Measurements from ENCODE around the gene PROC. TPM values are rescaled to one million over a fixed set of nuclear protein-coding genes. Genes with fewer than 3 reads are reported as not detected.
"Not testable (repeated sequence)": the region's sequence is repeated elsewhere in the genome, so short reads cannot be mapped to it uniquely, and the experiment has no call there.

Gene PROC
- total RNA-seq, 1 donor from 2014 or later: 8.9 TPM

DNA sequence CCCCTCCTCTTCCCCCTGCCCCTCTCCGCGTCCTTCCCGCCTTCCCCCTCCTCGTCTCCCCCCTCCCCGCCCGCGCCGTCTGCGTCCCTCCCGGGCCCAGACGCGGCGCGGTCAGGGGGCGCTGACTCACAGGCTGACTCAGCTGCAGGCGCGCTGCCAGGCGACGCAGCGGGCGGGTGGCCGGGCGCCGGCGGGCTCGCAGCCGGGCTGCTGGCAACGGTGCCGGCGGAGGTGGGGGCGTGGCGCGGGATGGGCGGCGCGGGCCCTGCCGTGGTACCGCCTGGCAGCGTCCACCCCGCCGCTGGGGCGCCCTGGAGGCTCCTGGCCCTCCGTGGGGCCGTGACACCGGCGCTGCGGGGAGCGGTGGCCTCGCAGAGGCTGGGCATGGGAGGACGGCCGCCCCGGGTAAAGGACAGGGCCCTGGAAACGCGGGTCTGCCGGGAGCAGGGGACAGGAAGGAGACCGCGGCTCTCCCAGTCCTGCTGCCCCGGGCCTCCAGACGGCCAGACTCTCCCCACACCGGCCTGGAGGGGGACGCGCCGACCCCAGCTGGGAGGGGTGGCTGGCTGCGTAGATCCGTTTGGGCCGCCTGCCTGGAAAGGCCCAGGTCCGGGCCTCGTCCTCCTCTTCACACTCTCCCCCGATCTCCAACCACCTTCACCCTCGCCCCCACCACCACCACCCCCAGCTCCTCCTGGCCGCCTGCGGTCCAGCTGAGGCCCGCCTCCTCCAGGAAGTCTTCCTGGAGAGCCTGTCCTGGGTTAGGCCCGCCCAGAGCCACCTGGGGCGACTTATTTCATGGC is 10.0 kb upstream of the PROC start:
- Mint-ChIP-seq H3K36me3 (no peaks in the 10 kb centered on the region), H3K9me3 (no peaks in the 10 kb centered on the region), H3K27ac (no peak overlapping the region), H3K4me1 (ENCODE audit: unreplicated experiment) (peaks cover 14% of the 10 kb centered on the region), H3K27me3 (peaks cover 5% of the 10 kb centered on the region), H3K4me3 (peak overlapping the region; percentile 77)
- DNase-seq (ENCODE audit: extremely low spot score, unreplicated experiment): peak; percentile 89
- TF ChIP-seq, protein P1, sequence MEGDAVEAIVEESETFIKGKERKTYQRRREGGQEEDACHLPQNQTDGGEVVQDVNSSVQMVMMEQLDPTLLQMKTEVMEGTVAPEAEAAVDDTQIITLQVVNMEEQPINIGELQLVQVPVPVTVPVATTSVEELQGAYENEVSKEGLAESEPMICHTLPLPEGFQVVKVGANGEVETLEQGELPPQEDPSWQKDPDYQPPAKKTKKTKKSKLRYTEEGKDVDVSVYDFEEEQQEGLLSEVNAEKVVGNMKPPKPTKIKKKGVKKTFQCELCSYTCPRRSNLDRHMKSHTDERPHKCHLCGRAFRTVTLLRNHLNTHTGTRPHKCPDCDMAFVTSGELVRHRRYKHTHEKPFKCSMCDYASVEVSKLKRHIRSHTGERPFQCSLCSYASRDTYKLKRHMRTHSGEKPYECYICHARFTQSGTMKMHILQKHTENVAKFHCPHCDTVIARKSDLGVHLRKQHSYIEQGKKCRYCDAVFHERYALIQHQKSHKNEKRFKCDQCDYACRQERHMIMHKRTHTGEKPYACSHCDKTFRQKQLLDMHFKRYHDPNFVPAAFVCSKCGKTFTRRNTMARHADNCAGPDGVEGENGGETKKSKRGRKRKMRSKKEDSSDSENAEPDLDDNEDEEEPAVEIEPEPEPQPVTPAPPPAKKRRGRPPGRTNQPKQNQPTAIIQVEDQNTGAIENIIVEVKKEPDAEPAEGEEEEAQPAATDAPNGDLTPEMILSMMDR (conservative IDR thresholded peaks at IDR 0.05): no peak

- no peak for DNase-seq (ENCODE audit: extremely low spot score, unreplicated experiment)
- Mint-ChIP-seq H3K27me3 (peaks cover 5% of the 10 kb centered on the region), H3K4me1 (ENCODE audit: unreplicated experiment) (peaks cover 11% of the 10 kb centered on the region), H3K9me3 (no peaks in the 10 kb centered on the region), H3K4me3 (peak overlapping the region; percentile 77), H3K36me3 (no peaks in the 10 kb centered on the region), H3K27ac (no peak overlapping the region)
- TF ChIP-seq, protein P1 (conservative IDR thresholded peaks at IDR 0.05): no peak
Measured at GRCh38 chr2:127408807-127409099, 9.5 kb upstream of the PROC start.

GRCh38 chr2:127409716-127410115 is 8.5 kb upstream of the PROC start:
- not testable (repeated sequence) for H3K9me3 Mint-ChIP-seq; H3K27ac Mint-ChIP-seq; H3K4me3 Mint-ChIP-seq; H3K36me3 Mint-ChIP-seq; DNase-seq (ENCODE audit: extremely low spot score, unreplicated experiment)
- peaks cover 12% of the 10 kb centered on the region for H3K27me3 Mint-ChIP-seq
- peaks cover 14% of the 10 kb centered on the region for H3K4me1 Mint-ChIP-seq (ENCODE audit: unreplicated experiment)

DNA sequence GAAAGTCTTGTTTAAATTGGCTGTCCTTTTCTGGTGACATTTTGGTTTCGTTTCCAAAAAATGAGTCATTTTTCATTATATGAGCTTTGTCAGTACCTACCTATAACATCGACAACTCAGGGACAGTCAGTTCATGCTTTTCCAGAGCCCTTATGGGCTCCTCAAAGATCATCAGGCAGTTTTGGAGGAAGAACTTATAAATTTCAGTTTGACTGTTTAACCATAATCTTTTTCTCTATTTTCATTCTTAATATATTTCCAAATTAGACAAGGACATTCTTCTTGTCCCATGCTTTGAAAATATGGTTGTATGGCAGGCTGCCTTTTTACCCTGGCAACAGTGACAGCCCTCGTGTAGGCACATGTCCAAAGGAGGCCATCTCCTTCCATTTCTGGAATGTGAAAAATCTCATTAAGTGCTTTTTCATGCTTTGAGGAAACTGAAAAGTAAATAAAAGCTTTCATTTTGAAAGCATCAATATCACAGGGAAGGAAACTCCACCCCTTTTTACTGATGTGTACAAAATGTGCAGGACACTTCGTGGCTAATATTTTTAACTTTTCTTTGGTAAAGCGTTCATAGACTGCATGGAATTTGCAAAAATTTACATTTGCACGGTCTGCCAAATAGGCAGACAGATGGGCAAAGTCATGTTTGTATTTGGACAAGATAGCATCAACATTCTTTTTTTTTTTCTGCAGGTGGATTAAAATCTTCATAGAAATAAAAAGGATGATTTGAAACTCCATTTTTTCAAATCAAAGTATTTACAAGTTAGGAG is 7.2 kb upstream of the PROC start:
- DNase-seq (ENCODE audit: extremely low spot score, unreplicated experiment): no peak
- Mint-ChIP-seq H3K4me3 (peak overlapping the region; percentile 10), H3K9me3 (no peaks in the 10 kb centered on the region), H3K4me1 (ENCODE audit: unreplicated experiment) (peaks cover 14% of the 10 kb centered on the region), H3K27ac (peak overlapping the region; percentile 8), H3K27me3 (peaks cover 12% of the 10 kb centered on the region), H3K36me3 (no peaks in the 10 kb centered on the region)
- TF ChIP-seq, protein P1 (conservative IDR thresholded peaks at IDR 0.05): no peak

- H3K4me1 Mint-ChIP-seq (ENCODE audit: unreplicated experiment): peaks cover 17% of the 10 kb centered on the region
- TF ChIP-seq, protein P1 (conservative IDR thresholded peaks at IDR 0.05): no peak
Measured at GRCh38 chr2:127411653-127412369, 6.4 kb upstream of the PROC start.

More at GRCh38 chr2:127411653-127412369, 6.4 kb upstream of the PROC start:
- Mint-ChIP-seq H3K27me3 (peaks cover 20% of the 10 kb centered on the region), H3K9me3 (no peaks in the 10 kb centered on the region), H3K36me3 (no peaks in the 10 kb centered on the region), H3K4me3 (no peak overlapping the region), H3K27ac (no peak overlapping the region)
- no peak for DNase-seq (ENCODE audit: extremely low spot score, unreplicated experiment)

All from type B pancreatic cell (in vitro differentiated cells).